Stimulated activated CD4-positive, alpha-beta T cell treated with anti-CD3 and anti-CD28 coated beads, Interleukin-4, amount 100 ng/mL, for 1 hour (primary cell): ENCODE data around the gene NXNL2.

Experiments
- DNase-seq: peaks from one replicate; pipeline ENCODE4 v3.0.0-alpha.2; 2020

The NXNL2 gene

DNA sequence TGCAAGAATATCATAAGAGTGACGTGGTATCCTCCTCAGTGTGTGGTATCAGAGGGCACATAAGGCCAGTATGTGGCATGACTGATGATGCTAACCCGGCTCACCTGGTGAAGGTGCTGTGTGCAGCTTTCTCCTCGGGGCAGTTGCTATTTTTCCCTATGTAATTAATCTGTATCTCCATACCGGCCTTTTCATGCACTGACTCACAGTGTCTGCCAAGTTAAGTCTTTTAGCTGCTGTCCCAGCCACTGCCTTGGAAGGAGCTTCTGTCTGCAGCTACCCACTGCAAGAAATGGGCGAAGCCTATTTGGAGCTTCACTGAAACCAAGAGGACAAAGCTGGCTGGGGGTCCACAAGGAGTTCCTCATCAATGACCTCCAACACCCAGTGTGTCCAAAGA lies 46.0 kb downstream of the NXNL2 start:
- no peak for DNase-seq

- DNase-seq = no peak
Observed at GRCh38 chr9:88583901-88584596, 49.1 kb downstream of the NXNL2 start.

- DNase-seq = no peak
Observed at GRCh38 chr9:88585426-88585825, 50.4 kb downstream of the NXNL2 start.

DNA sequence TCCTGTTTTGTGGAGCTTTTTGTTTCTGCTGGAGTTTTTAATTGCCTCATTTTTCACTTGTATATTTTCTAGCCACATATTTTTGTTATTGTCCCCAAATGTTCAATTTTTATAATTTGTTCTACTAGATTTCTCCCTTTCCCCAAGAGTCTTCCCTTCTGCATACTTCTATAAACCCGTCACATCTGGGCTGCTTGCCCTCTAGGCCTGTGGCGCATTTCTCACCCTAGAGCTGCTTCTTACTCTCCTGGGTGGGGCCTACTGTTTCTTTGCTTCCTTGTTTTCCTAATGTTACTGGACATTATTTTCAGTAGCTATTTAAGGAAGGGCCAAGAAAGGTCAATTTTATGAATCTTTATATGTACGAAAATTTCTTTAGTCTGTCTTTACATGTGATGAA lies 51.5 kb downstream of the NXNL2 start:
- DNase-seq = no peak

GRCh38 chr9:88587182-88587581 lies 52.2 kb downstream of the NXNL2 start:
- no peak for DNase-seq

GRCh38 chr9:88587885-88588649 lies 53.1 kb downstream of the NXNL2 start:
- no peak for DNase-seq

DNA sequence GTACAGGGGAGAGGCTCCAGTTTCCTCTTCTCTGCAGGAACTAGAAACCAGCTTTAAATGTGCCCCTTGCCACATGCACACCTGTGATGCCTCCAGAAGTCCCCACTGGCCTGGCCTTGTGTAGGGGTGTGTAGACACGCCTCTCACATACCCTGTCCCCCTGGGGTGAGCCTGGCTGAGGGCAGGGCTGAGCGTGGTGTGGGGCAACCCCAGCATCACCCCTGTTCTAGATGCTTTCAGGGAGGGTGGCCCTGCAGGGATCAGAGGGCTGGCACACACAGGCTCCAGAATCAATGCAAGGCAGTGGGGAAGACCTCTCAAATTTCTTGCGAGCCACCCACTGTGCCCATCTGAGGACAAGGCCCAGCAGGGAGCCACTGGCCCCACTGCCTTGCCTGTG lies 54.7 kb downstream of the NXNL2 start:
- DNase-seq = no peak

GRCh38 chr9:88590558-88591146 lies 55.7 kb downstream of the NXNL2 start:
- no peak for DNase-seq

GRCh38 chr9:88593537-88594185 lies 58.7 kb downstream of the NXNL2 start:
- DNase-seq = peak; percentile 40
